Measurements from ENCODE around the gene PCK2. TPM values are rescaled to one million over a fixed set of nuclear protein-coding genes. Genes with fewer than 3 reads are reported as not detected.

The PCK2 gene
- total and polyA plus RNA-seq, 2 of the 13 experiments (the other 11 are each of a cell fraction or from before 2014, with no cell fraction given), result 129 to 272 TPM

DNA sequence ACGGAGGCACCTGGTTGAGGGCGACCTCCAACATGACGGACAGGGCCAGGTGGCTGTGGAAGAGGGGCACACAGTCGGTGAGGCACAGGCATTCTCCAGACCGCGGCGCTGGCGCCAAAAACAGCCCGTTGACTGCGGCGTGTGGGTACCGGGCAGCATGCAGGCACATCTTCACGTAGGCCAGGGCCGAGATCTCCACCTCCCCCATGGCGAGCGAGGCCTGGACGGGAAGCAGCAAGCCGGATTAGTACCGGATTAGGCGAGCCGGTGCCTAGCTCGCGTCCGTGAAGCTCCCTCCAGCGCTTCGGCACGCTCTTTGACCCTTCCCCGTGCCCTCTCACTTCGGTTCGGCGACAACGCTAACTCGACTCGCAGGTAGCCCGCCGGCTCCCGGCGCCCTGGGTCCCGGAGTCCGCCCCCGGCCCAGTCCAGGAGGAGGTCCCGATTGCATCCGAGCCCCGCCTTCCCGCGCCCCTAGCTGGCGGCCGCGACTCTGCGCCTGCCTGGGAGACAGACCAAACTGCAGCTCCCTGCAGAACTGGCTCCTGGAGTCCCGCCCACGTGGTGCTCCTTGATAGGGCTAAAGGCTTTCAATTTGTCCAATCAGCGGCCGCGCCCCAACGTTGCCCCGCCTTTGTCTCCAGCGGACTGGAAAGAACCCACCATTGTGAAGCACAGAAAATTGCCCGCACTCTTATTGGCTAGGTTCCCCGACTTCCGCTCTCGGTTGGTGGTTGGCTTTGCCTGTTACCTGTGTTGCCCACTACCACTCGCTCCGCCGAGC is 47.2 kb downstream of the PCK2 start, which contains the start of gene EMC9 (continued):
- TF ChIP-seq, protein P1, sequence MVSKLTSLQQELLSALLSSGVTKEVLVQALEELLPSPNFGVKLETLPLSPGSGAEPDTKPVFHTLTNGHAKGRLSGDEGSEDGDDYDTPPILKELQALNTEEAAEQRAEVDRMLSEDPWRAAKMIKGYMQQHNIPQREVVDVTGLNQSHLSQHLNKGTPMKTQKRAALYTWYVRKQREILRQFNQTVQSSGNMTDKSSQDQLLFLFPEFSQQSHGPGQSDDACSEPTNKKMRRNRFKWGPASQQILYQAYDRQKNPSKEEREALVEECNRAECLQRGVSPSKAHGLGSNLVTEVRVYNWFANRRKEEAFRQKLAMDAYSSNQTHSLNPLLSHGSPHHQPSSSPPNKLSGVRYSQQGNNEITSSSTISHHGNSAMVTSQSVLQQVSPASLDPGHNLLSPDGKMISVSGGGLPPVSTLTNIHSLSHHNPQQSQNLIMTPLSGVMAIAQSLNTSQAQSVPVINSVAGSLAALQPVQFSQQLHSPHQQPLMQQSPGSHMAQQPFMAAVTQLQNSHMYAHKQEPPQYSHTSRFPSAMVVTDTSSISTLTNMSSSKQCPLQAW (CRISPR knock-in tag; IDR thresholded peaks at IDR 0.05), result no peak
- TF ChIP-seq ZNF468 (CRISPR knock-in tag; IDR thresholded peaks at IDR 0.05) (peak; percentile 99), ZNF670 (CRISPR knock-in tag; IDR thresholded peaks at IDR 0.05; ENCODE audit: borderline replicate concordance) (no peak), SALL1 (CRISPR knock-in tag; IDR thresholded peaks at IDR 0.05) (no peak), NFKBIZ (CRISPR knock-in tag; IDR thresholded peaks at IDR 0.05) (peak; percentile 95), TAF15 (IDR thresholded peaks at IDR 0.05; ENCODE audit: low read depth, low read length, poor library complexity, severe bottlenecking) (peak; percentile 93), FOXA1 (IDR thresholded peaks at IDR 0.05) (no peak), FOXA1 (CRISPR knock-in tag; IDR thresholded peaks at IDR 0.05) (peak; percentile 46; the same call in 1 of the 2 replicates), KDM5A (IDR thresholded peaks at IDR 0.05; ENCODE audit: borderline replicate concordance, low read length) (peak; percentile 90), ZNF598 (CRISPR knock-in tag; IDR thresholded peaks at IDR 0.05; ENCODE audit: borderline replicate concordance) (peak; percentile 90), REPIN1 (CRISPR knock-in tag; IDR thresholded peaks at IDR 0.05; ENCODE audit: borderline replicate concordance, low read depth) (peak; percentile 6; the same call in 1 of the 2 replicates), FLYWCH1 (CRISPR knock-in tag; IDR thresholded peaks at IDR 0.05) (no peak), HCFC1 (IDR thresholded peaks at IDR 0.05; ENCODE audit: low read depth, low read length) (peak; percentile 5; the same call in 1 of the 2 replicates), ZNF251 (CRISPR knock-in tag; IDR thresholded peaks at IDR 0.05) (peak; percentile 86; the same call in 1 of the 2 replicates), HDAC1 (CRISPR knock-in tag; IDR thresholded peaks at IDR 0.05) (no peak)
- TF ChIP-seq, protein P2, sequence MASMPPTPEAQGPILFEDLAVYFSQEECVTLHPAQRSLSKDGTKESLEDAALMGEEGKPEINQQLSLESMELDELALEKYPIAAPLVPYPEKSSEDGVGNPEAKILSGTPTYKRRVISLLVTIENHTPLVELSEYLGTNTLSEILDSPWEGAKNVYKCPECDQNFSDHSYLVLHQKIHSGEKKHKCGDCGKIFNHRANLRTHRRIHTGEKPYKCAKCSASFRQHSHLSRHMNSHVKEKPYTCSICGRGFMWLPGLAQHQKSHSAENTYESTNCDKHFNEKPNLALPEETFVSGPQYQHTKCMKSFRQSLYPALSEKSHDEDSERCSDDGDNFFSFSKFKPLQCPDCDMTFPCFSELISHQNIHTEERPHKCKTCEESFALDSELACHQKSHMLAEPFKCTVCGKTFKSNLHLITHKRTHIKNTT (CRISPR knock-in tag; IDR thresholded peaks at IDR 0.05), result 0 out of 2 replicates have a peak, but pooled peaks have one; percentile 15
- TF ChIP-seq, protein P3, sequence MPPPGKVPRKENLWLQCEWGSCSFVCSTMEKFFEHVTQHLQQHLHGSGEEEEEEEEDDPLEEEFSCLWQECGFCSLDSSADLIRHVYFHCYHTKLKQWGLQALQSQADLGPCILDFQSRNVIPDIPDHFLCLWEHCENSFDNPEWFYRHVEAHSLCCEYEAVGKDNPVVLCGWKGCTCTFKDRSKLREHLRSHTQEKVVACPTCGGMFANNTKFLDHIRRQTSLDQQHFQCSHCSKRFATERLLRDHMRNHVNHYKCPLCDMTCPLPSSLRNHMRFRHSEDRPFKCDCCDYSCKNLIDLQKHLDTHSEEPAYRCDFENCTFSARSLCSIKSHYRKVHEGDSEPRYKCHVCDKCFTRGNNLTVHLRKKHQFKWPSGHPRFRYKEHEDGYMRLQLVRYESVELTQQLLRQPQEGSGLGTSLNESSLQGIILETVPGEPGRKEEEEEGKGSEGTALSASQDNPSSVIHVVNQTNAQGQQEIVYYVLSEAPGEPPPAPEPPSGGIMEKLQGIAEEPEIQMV (CRISPR knock-in tag; IDR thresholded peaks at IDR 0.05; ENCODE audit: low read depth), result peak; percentile 99
- TF ChIP-seq, protein P4, sequence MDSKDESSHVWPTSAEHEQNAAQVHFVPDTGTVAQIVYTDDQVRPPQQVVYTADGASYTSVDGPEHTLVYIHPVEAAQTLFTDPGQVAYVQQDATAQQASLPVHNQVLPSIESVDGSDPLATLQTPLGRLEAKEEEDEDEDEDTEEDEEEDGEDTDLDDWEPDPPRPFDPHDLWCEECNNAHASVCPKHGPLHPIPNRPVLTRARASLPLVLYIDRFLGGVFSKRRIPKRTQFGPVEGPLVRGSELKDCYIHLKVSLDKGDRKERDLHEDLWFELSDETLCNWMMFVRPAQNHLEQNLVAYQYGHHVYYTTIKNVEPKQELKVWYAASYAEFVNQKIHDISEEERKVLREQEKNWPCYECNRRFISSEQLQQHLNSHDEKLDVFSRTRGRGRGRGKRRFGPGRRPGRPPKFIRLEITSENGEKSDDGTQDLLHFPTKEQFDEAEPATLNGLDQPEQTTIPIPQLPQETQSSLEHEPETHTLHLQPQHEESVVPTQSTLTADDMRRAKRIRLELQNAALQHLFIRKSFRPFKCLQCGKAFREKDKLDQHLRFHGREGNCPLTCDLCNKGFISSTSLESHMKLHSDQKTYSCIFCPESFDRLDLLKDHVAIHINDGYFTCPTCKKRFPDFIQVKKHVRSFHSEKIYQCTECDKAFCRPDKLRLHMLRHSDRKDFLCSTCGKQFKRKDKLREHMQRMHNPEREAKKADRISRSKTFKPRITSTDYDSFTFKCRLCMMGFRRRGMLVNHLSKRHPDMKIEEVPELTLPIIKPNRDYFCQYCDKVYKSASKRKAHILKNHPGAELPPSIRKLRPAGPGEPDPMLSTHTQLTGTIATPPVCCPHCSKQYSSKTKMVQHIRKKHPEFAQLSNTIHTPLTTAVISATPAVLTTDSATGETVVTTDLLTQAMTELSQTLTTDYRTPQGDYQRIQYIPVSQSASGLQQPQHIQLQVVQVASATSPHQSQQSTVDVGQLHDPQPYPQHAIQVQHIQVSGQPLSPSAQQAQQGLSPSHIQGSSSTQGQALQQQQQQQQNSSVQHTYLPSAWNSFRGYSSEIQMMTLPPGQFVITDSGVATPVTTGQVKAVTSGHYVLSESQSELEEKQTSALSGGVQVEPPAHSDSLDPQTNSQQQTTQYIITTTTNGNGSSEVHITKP (CRISPR knock-in tag; IDR thresholded peaks at IDR 0.05; ENCODE audit: low read depth), result peak; percentile 83; the same call in 1 of the 2 replicates
- TF ChIP-seq, protein P5, sequence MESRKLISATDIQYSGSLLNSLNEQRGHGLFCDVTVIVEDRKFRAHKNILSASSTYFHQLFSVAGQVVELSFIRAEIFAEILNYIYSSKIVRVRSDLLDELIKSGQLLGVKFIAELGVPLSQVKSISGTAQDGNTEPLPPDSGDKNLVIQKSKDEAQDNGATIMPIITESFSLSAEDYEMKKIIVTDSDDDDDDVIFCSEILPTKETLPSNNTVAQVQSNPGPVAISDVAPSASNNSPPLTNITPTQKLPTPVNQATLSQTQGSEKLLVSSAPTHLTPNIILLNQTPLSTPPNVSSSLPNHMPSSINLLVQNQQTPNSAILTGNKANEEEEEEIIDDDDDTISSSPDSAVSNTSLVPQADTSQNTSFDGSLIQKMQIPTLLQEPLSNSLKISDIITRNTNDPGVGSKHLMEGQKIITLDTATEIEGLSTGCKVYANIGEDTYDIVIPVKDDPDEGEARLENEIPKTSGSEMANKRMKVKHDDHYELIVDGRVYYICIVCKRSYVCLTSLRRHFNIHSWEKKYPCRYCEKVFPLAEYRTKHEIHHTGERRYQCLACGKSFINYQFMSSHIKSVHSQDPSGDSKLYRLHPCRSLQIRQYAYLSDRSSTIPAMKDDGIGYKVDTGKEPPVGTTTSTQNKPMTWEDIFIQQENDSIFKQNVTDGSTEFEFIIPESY (CRISPR knock-in tag; IDR thresholded peaks at IDR 0.05), result peak; percentile 8; the same call in 1 of the 2 replicates
